ENCODE measurements around the gene TNIK. TPM values are rescaled to one million over a fixed set of nuclear protein-coding genes. Genes with fewer than 3 reads are reported as not detected.
A peak's percentile ranks its signal among the peaks of the same experiment; 100 is the strongest.

The TNIK gene
- total RNA-seq, 1 donor from 2014 or later, result 39.9 TPM

DNA sequence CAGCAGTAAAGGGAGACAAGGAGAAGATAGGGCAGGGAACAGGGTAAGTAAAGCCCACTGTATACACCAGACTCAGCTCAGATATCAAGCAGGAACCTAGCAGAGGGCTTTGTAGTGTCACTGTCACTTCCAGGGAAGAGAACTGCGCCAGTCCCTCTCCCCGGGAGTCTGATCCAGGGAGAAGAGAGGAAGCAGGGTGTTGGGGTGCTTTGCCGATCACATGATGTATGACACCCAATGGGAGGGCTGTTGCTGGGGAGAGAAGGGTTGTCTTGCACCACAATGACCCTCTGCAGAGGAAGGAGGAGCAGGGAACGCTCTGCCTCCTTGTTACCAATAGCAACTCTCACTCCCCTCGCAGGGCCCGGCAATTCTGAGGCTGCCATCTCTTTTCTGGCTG is 286.5 kb downstream of the TNIK start:
- peaks cover 66% of the 10 kb centered on the region for H3K36me3 Mint-ChIP-seq (ENCODE audit: low read depth)
- no peaks in the 10 kb centered on the region for H3K9me3 Mint-ChIP-seq
- intact Hi-C loops (cut with micrococcal nuclease), result no loop called here
- DNase-seq (ENCODE audit: low spot score), result no peak
- H3K4me3 Mint-ChIP-seq (ENCODE audit: low read depth), result no peak overlapping the region
- peaks cover 10% of the 10 kb centered on the region for H3K4me1 Mint-ChIP-seq (ENCODE audit: low read depth)
- no peak overlapping the region for H3K27ac Mint-ChIP-seq
- no peaks in the 10 kb centered on the region for H3K27me3 Mint-ChIP-seq (ENCODE audit: low read depth)

DNA sequence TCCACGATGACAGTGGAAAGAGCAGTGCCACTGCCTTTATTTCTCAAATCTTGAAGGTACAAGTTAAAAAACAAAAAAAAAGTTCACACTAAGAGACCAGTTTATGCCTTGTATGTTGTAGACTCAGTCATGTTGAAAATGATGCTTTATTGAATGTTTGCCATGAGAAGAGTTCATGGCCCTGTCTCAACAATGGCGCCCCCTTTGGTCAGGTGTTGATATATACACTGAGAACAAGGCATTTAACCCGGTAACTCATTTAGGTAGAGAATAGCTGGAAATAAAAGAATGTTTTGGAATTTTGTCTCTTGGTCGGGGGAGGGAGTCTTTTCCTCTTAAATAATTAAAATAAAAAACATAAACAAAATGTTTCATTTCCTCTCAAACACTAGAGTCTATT is 288.1 kb downstream of the TNIK start:
- H3K9me3 Mint-ChIP-seq, result no peaks in the 10 kb centered on the region
- H3K36me3 Mint-ChIP-seq (ENCODE audit: low read depth), result peaks cover 65% of the 10 kb centered on the region
- no peaks in the 10 kb centered on the region for H3K27me3 Mint-ChIP-seq (ENCODE audit: low read depth)
- H3K27ac Mint-ChIP-seq, result no peak overlapping the region
- H3K4me3 Mint-ChIP-seq (ENCODE audit: low read depth), result no peak overlapping the region
- DNase-seq (ENCODE audit: low spot score), result no peak
- peaks cover 4% of the 10 kb centered on the region for H3K4me1 Mint-ChIP-seq (ENCODE audit: low read depth)
- intact Hi-C loops (cut with micrococcal nuclease), result no loop called here

DNA sequence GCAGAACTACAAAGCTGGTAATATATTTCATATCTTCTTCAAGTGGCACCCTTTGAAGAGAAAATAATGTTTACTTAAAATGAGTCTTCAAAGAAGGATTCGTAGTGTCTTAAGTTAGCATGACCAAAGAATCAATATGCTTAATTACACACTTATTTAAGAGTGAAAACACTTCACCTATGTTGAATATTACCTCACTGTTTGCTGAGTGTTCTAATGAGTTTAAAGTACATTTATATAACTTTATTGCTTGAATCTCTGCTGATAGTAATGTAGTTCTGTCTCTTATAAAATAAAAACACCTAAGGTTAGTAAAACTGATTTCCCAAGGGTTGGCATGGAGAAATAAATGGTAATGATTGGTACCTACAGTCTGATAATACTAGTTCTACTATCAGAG is 290.3 kb downstream of the TNIK start:
- H3K27ac Mint-ChIP-seq, result no peak overlapping the region
- no peaks in the 10 kb centered on the region for H3K27me3 Mint-ChIP-seq (ENCODE audit: low read depth)
- no peak overlapping the region for H3K4me3 Mint-ChIP-seq (ENCODE audit: low read depth)
- peaks cover 18% of the 10 kb centered on the region for H3K4me1 Mint-ChIP-seq (ENCODE audit: low read depth)
- intact Hi-C loops (cut with micrococcal nuclease), result loop anchor here (5.0 kb wide), 1 partner anchor 122 kb away; no protein-coding TSS in a partner anchor
- H3K9me3 Mint-ChIP-seq, result peaks cover 3% of the 10 kb centered on the region
- DNase-seq (ENCODE audit: low spot score), result no peak
- peaks cover 65% of the 10 kb centered on the region for H3K36me3 Mint-ChIP-seq (ENCODE audit: low read depth)

DNA sequence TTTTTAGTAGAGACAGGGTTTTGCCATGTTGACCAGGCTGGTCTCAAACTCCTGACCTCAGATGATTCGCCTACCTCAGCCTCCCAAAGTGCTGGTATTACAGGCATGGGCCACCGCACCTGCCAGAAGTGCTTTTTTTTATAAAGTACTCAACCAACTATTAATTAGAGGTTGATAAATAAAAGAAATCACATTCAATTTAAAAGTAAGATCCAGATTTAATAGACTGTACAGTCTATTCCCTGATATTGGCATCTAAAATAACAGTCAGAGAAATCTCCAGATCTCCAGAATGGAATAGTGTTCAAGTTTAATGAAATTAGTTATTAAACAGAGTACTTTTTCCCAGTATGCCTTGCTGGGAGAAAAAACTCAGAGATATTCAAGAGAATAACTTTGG is 290.8 kb downstream of the TNIK start:
- Mint-ChIP-seq H3K36me3 (ENCODE audit: low read depth) (peaks cover 65% of the 10 kb centered on the region), H3K4me1 (ENCODE audit: low read depth) (peaks cover 18% of the 10 kb centered on the region)
- intact Hi-C loops (cut with micrococcal nuclease), result loop anchor here (5.0 kb wide), 1 partner anchor 123 kb away; no protein-coding TSS in a partner anchor

DNA sequence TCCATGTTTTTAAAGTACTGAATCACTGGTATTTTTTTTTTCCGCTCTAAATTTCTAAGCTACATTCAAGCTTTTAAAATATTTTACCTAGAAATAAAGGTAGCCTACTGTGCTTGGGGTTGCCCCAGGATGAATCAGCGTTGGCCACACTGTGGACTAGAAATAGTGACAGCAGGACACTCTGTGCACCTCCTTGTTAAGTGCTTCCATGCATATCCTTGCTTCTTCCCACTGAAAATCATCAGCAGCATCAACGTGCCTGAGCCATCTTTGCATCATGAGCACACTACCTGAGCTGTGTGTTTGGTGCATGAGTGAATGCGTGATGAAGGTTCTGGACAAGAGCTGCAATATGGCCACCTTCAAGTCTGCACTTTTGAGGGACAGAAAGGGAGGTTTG is 291.7 kb downstream of the TNIK start:
- H3K36me3 Mint-ChIP-seq (ENCODE audit: low read depth), result peaks cover 65% of the 10 kb centered on the region
- intact Hi-C loops (cut with micrococcal nuclease), result loop anchor here (5.0 kb wide), 1 partner anchor 124 kb away; no protein-coding TSS in a partner anchor
- no peak for DNase-seq (ENCODE audit: low spot score)
- no peak overlapping the region for H3K4me3 Mint-ChIP-seq (ENCODE audit: low read depth)
- H3K4me1 Mint-ChIP-seq (ENCODE audit: low read depth), result peaks cover 18% of the 10 kb centered on the region
- no peaks in the 10 kb centered on the region for H3K27me3 Mint-ChIP-seq (ENCODE audit: low read depth)
- no peak overlapping the region for H3K27ac Mint-ChIP-seq
- H3K9me3 Mint-ChIP-seq, result peaks cover 3% of the 10 kb centered on the region

More for the DNA sequence above, 290.8 kb downstream of the TNIK start:
- H3K27ac Mint-ChIP-seq, result no peak overlapping the region
- H3K4me3 Mint-ChIP-seq (ENCODE audit: low read depth), result no peak overlapping the region
- H3K27me3 Mint-ChIP-seq (ENCODE audit: low read depth), result no peaks in the 10 kb centered on the region
- DNase-seq (ENCODE audit: low spot score), result no peak
- H3K9me3 Mint-ChIP-seq, result peaks cover 3% of the 10 kb centered on the region

DNA sequence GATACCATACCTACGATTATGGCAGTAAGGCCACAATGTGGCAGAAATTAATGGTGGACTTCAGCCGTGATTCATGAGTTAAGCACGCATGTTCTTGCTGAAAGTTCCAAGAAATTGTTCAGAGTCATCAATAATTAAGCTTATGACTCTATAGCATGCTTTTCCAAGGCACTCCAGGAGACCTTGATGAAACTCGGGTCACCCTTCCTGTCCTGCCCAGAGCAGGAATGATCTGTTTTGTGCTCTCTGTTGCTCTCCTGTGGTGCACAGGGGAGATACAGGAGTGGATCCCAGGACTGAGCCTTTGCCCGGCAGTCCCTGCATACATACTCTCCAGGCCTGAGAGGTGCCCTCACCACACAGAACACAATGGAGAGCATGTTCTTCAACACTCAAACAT is 292.1 kb downstream of the TNIK start:
- intact Hi-C loops (cut with micrococcal nuclease), result loop anchor here (5.0 kb wide), 1 partner anchor 124 kb away; no protein-coding TSS in a partner anchor
- Mint-ChIP-seq H3K9me3 (peaks cover 7% of the 10 kb centered on the region), H3K4me1 (ENCODE audit: low read depth) (peaks cover 18% of the 10 kb centered on the region), H3K27me3 (ENCODE audit: low read depth) (no peaks in the 10 kb centered on the region), H3K4me3 (ENCODE audit: low read depth) (no peak overlapping the region), H3K27ac (no peak overlapping the region), H3K36me3 (ENCODE audit: low read depth) (peaks cover 67% of the 10 kb centered on the region)
- DNase-seq (ENCODE audit: low spot score), result no peak

DNA sequence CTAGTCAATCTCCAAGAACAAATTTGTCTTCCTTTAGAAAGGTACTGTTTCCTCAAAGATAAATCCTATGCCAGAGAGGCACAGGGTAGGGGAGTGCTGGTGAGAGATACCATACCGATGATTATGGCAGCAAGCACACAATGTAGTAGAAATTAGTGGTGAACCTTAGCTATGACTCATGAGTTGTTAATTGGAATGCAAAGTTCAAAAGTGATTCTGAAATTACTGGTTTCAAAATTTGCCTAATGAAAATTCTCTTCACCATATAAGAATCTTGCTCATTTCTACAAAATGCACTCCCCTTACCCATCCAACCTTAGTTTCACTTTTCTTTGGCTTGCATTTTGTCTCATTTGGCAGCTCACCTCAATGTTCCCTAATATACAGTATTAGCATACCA is 294.2 kb downstream of the TNIK start:
- Mint-ChIP-seq H3K4me3 (ENCODE audit: low read depth) (peak overlapping the region; percentile 5), H3K27ac (peak overlapping the region; percentile 78), H3K9me3 (peaks cover 12% of the 10 kb centered on the region), H3K36me3 (ENCODE audit: low read depth) (peaks cover 64% of the 10 kb centered on the region), H3K4me1 (ENCODE audit: low read depth) (peaks cover 18% of the 10 kb centered on the region), H3K27me3 (ENCODE audit: low read depth) (no peaks in the 10 kb centered on the region)
- intact Hi-C loops (cut with micrococcal nuclease), result loop anchor here (2.0 to 5.0 kb wide), 3 partner anchors 19 to 295 kb away; partner anchors contain the start of gene TNIK
- no peak for DNase-seq (ENCODE audit: low spot score)

DNA sequence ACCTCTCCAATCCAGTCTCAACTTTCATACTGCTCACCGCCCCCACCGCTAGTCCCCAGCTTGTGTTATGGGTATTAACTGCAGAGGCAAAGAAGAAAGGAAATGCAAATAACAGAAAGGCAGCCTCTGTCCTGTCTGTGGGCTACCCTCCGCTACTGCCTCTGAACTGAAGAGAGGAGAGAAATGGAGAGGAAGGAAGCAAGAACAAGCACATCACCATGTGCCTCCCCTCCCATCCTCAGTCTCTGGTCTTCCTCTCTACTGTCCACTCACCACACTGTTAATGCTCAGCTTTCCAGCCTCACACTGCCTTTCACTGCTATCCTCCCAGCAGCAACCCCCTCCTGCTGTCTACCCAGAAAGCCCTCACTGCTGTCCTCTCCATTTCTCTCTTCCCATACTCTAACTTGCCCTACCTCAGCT is 294.7 kb downstream of the TNIK start:
- peaks cover 12% of the 10 kb centered on the region for H3K9me3 Mint-ChIP-seq
- no peaks in the 10 kb centered on the region for H3K27me3 Mint-ChIP-seq (ENCODE audit: low read depth)
- peaks cover 18% of the 10 kb centered on the region for H3K4me1 Mint-ChIP-seq (ENCODE audit: low read depth)
- no peak for DNase-seq (ENCODE audit: low spot score)
- peak overlapping the region; percentile 78 for H3K27ac Mint-ChIP-seq
- intact Hi-C loops (cut with micrococcal nuclease), result loop anchor here (5.0 kb wide), 1 partner anchor 127 kb away; no protein-coding TSS in a partner anchor
- peak overlapping the region; percentile 5 for H3K4me3 Mint-ChIP-seq (ENCODE audit: low read depth)
- peaks cover 69% of the 10 kb centered on the region for H3K36me3 Mint-ChIP-seq (ENCODE audit: low read depth)

DNA sequence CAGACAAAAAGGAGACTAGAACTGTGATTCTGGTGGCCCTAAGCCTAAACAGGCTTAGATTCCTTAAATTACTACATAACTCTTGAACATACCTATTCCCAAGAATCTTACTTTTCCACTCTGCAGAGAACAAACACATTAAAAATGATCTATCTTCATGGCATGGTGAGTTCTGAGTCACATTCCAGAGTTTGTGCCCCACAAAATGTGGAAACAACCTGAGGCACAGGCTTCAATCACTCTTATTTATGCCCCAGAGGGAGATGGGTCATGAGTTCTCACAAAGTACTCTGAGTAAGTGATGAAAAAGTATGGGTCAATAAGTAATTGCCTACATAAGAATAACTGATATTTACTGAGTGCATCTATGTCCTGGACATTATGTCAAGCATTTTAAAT is 296.1 kb downstream of the TNIK start:
- H3K9me3 Mint-ChIP-seq, result peaks cover 12% of the 10 kb centered on the region
- no peak overlapping the region for H3K4me3 Mint-ChIP-seq (ENCODE audit: low read depth)
- no peak overlapping the region for H3K27ac Mint-ChIP-seq
- H3K27me3 Mint-ChIP-seq (ENCODE audit: low read depth), result no peaks in the 10 kb centered on the region
- peaks cover 83% of the 10 kb centered on the region for H3K36me3 Mint-ChIP-seq (ENCODE audit: low read depth)
- DNase-seq (ENCODE audit: low spot score), result no peak
- H3K4me1 Mint-ChIP-seq (ENCODE audit: low read depth), result peaks cover 18% of the 10 kb centered on the region
- intact Hi-C loops (cut with micrococcal nuclease), result no loop called here

DNA sequence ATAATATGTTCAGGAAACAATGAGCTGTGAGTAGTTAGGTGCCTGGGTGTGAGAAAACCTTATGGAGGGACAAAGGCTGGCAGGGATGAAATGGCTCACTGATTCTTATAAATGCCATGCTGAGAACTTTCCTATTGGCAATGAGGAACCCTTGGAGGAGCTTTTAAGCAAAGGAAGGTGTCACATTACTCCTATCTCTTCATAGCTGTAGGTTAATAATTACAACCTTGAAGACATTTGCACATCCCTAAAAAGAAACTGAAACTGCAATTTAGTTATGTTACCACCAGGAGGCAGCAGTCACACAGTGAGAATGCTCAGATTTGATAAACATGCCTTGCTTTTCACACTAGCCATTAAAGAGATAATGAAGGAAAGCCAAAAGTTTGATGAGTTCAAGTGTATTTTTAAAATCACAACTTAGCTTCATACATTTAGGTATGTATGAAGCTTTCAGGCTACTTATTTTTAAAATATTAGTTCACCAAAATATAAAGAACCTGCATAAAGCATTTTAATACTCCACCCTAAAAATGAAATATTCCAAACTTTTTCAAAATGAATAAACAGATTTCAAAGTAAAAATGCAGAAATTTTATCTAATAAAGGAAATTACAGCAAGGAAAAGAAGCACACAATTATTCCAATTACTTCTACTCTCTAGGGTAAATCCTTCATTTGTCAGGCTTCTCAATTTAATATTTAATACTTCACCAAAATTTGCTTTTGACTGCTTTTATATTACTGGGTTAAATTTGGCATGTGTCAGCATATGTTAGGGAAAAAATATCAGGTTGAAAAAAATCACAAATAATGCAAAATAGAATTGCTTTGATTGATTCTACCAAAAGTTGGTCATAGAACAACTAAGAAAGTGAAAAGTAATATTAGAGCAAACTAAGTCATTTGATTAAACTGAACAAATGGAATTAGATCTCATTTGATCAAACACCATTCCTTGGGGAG is 296.8 kb downstream of the TNIK start:
- no peak for DNase-seq (ENCODE audit: low spot score)
- Mint-ChIP-seq H3K36me3 (ENCODE audit: low read depth) (peaks cover 83% of the 10 kb centered on the region), H3K27ac (no peak overlapping the region), H3K9me3 (peaks cover 12% of the 10 kb centered on the region), H3K27me3 (ENCODE audit: low read depth) (no peaks in the 10 kb centered on the region), H3K4me3 (ENCODE audit: low read depth) (no peak overlapping the region), H3K4me1 (ENCODE audit: low read depth) (peaks cover 18% of the 10 kb centered on the region)
- intact Hi-C loops (cut with micrococcal nuclease), result loop anchor here (1.0 kb wide), 1 partner anchor 403 kb away; no protein-coding TSS in a partner anchor

DNA sequence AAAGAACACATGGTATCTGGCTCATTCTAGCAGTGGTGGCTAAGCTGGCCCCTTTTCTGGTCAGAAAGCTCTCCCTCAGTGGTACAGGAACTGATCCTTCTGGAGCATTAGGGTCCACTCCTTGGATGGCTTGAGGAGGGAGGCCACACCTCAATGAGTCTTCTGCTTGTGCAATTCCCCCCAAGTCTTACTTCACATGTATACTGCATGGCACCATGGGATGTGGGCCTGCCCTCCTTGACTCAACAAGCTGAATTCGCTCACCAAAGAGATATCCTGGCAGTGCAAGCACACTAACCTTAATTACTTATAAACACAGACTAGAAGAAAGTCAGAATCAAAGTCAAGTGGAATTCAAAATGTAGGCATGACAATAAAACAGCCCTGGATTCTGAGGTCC is 299.9 kb downstream of the TNIK start:
- no peak overlapping the region for H3K4me3 Mint-ChIP-seq (ENCODE audit: low read depth)
- H3K9me3 Mint-ChIP-seq, result peaks cover 8% of the 10 kb centered on the region
- peaks cover 7% of the 10 kb centered on the region for H3K4me1 Mint-ChIP-seq (ENCODE audit: low read depth)
- no peak overlapping the region for H3K27ac Mint-ChIP-seq
- no peak for DNase-seq (ENCODE audit: low spot score)
- no peaks in the 10 kb centered on the region for H3K27me3 Mint-ChIP-seq (ENCODE audit: low read depth)
- H3K36me3 Mint-ChIP-seq (ENCODE audit: low read depth), result peaks cover 82% of the 10 kb centered on the region
- intact Hi-C loops (cut with micrococcal nuclease), result no loop called here

DNA sequence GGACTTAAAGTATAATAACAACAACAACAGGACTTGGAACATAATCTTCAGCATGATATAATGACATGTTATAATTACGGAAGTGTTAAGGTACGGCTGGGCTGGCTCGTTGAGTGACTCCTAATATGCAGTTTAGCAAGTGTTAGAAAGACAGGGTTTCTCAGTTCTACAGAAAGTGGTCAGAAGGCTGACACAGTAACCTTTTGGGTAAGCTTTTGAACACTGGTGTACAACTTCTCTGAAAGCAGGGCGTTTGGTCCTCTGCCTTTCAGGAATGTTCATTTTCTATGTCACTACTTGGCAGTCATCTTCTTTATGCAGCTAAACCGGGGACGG is 300.4 kb downstream of the TNIK start:
- no peak for DNase-seq (ENCODE audit: low spot score)
- Mint-ChIP-seq H3K27ac (no peak overlapping the region), H3K27me3 (ENCODE audit: low read depth) (no peaks in the 10 kb centered on the region), H3K4me3 (ENCODE audit: low read depth) (no peak overlapping the region), H3K36me3 (ENCODE audit: low read depth) (peaks cover 83% of the 10 kb centered on the region), H3K4me1 (ENCODE audit: low read depth) (peaks cover 9% of the 10 kb centered on the region), H3K9me3 (peaks cover 8% of the 10 kb centered on the region)
- intact Hi-C loops (cut with micrococcal nuclease), result no loop called here
